Upper lobe of left lung (tissue), 6 donors: ENCODE results near the gene BRI3BP. TPM values are rescaled to one million over a fixed set of nuclear protein-coding genes. Genes with fewer than 3 reads are reported as not detected.
"Not testable (repeated sequence)": the region's sequence is repeated elsewhere in the genome, so short reads cannot be mapped to it uniquely, and the experiment has no call there.

Source experiments
- ATAC-seq, 2 donors: fragments of 200-7000 bp; cut with Tn5 transposase; one replicate each; pipeline ENCODE4 v1.9.1; 2022; ENCODE audit warnings: mild to moderate bottlenecking in 2 of 2, moderate library complexity in 2 of 2; ENCODE audit not compliant: low FRiP score in 2 of 2
- DNase-seq, 2 donors: peaks; one replicate each; pipeline ENCODE4 v3.0.0-alpha.2; 2019 to 2020
- H3K27ac ChIP-seq, 4 donors: fragments of 200-600 bp; sonication (generic); one replicate each; pipeline ENCODE4 v1.5.1; 2016 to 2019
- H3K27me3 ChIP-seq, 4 donors: fragments of 200-600 bp; sonication (generic); one replicate each; pipeline ENCODE4 v1.5.1; 2017 to 2019
- H3K36me3 ChIP-seq, 4 donors: fragments of 200-600 bp; sonication (generic); one replicate each; pipeline ENCODE4 v1.5.1; 2016 to 2019
- H3K4me1 ChIP-seq, 4 donors: fragments of 200-600 bp; sonication (generic); one replicate each; pipeline ENCODE4 v1.5.1; 2018 to 2019
- H3K4me3 ChIP-seq, 4 donors: fragments of 200-600 bp; sonication (generic); one replicate each; pipeline ENCODE4 v1.5.1; 2017 to 2019; ENCODE audit warnings: mild to moderate bottlenecking in 2 of 4, moderate library complexity in 1 of 4
- H3K9me3 ChIP-seq, 4 donors: fragments of 200-600 bp; sonication (generic); one replicate each; pipeline ENCODE4 v1.5.1; 2018 to 2019
- EP300 ChIP-seq, 4 donors: sonication (generic); formaldehyde crosslinking; IDR thresholded peaks; one replicate each; pipeline ENCODE4 v1.5.1; 2017; ENCODE audit warnings: antibody characterized with exemption in 4 of 4, control low read depth in 2 of 4
- POLR2A ChIP-seq, 4 donors: fragments of 450-650 bp; IDR thresholded peaks; one replicate each; pipeline ENCODE4 v1.5.1; 2016 to 2017; ENCODE audit warnings: antibody characterized with exemption in 4 of 4, mild to moderate bottlenecking in 2 of 4
- POLR2AphosphoS5 ChIP-seq, 2 donors: sonication (generic); formaldehyde crosslinking; IDR thresholded peaks; one replicate each; pipeline ENCODE4 v1.5.1; 2017; ENCODE audit warnings: antibody characterized with exemption in 2 of 2
- WGBS, 2 donors: methylation state at CpG; one replicate each; pipeline ENCODE4 v1.1.5; 2017 to 2018; 5-methylcytosine and 5-hydroxymethylcytosine counted together
- total RNA-seq, 6 donors: library from RNA; depleted of rRNA in 4 of 6; stranded (reverse); fragments of >200 nt in 4 of 6; gene quantifications; one replicate each; pipeline versions ENCODE4 v1.1.0 to v1.2.1, GENCODE V29; 2016 to 2021
- TF ChIP-seq, protein P1 (sequence below), 6 experiments: fragments of 450-650 bp in 4 of 6; fragments of 200-600 bp in 2 of 6; sonication (generic) in 2 of 6; IDR thresholded peaks; one replicate each; pipeline ENCODE4 v1.5.1; 2016 to 2019; ENCODE audit warnings: antibody characterized with exemption in 6 of 6
- donor health status: DM: no; HTN: no; CAD: no; lungs with moderate emphysema.
- donor health status: DM: no; HTN: yes; CAD: no; lungs with severe emphysema.

The BRI3BP gene
- total RNA-seq, 6 donors from 2014 or later = 3.1 to 8.5 (median 6.7) TPM

DNA sequence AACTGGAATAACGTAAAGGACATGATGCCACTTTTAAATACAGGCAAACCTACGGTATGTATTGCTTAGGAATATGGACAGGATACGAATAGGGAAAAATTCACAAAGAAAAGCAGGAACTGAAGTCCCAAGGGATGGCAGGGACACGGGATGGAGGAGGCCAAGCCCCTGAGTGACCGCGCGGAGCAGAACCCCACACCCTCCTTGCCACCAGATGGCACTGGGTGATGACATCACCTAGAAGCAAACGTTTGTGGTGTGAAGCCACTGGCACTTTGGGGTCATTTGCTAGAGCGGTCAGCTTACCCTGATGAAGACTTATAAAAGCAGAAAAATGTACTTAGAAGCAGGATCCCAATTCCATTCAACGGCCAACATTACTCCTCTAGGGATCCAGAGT, 13.9 kb upstream of the BRI3BP start:
- no peak for TF ChIP-seq POLR2AphosphoS5 (IDR thresholded peaks at IDR 0.05)
- no peak for TF ChIP-seq EP300 (IDR thresholded peaks at IDR 0.05)
- TF ChIP-seq POLR2A (IDR thresholded peaks at IDR 0.05) = no peak
- TF ChIP-seq, protein P1, sequence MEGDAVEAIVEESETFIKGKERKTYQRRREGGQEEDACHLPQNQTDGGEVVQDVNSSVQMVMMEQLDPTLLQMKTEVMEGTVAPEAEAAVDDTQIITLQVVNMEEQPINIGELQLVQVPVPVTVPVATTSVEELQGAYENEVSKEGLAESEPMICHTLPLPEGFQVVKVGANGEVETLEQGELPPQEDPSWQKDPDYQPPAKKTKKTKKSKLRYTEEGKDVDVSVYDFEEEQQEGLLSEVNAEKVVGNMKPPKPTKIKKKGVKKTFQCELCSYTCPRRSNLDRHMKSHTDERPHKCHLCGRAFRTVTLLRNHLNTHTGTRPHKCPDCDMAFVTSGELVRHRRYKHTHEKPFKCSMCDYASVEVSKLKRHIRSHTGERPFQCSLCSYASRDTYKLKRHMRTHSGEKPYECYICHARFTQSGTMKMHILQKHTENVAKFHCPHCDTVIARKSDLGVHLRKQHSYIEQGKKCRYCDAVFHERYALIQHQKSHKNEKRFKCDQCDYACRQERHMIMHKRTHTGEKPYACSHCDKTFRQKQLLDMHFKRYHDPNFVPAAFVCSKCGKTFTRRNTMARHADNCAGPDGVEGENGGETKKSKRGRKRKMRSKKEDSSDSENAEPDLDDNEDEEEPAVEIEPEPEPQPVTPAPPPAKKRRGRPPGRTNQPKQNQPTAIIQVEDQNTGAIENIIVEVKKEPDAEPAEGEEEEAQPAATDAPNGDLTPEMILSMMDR (IDR thresholded peaks at IDR 0.05) = no peak
- Histone ChIP-seq H3K4me1 (no peaks in the 10 kb centered on the region), H3K9me3 (no peaks in the 10 kb centered on the region), H3K36me3 (peaks cover 24 to 97% (median 79%) of the 10 kb centered on the region in 4 donors), H3K27me3 (no peaks in the 10 kb centered on the region), H3K27ac (no peak overlapping the region), H3K4me3 (no peak overlapping the region)
- DNase-seq = no peak
- WGBS, 2 donors = 81 to 85% methylated on average over 10 of the region's 10 CpGs
- no peak for ATAC-seq

DNA sequence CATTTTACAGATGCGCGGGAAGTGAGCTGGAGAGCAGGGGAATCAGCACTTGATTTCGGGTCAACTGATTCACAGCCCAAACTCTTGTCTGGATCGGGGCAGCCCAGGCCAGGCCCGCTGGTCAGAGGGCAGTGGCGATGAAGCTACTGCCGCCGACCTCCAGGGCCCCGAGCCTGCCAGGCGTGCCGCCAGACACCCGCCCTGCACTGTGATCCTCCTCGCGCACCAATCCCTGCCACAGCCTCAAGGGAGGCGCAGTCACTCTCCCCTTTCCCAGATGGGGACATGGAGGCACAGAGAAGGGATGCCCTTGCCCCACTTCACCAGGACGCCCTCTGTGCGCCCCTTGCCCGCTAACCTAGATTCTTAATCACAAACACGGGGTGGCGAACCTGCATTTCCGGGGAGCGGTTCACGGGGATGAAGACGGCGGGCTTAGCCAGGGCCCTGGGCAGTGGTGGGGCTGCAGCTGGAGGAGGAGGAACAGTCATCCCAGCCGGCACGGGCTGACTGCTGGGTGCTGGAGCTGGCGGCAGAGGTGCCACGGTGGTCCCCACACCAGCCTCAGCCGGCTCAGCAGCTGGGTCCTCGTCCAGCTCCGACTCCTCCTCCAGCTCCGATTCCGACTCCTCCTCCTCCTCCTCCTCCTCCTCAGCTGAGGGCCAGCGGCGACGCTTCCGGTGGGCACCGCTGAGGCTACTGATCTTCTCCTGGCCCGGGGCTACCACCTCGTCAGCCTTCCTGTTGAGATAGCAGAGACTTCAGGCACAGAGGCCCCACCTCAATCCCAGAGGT, 13.2 kb upstream of the BRI3BP start:
- Histone ChIP-seq H3K36me3 (peaks cover 20 to 97% (median 75%) of the 10 kb centered on the region in 4 donors), H3K4me1 (no peaks in the 10 kb centered on the region), H3K9me3 (no peaks in the 10 kb centered on the region), H3K27me3 (no peaks in the 10 kb centered on the region), H3K4me3 (no peak overlapping the region), H3K27ac (no peak overlapping the region)
- 91 to 95% methylated on average over 31 to 41 of the region's 41 CpGs for WGBS, 2 donors
- ATAC-seq = no peak
- TF ChIP-seq POLR2AphosphoS5 (IDR thresholded peaks at IDR 0.05) (no peak), EP300 (IDR thresholded peaks at IDR 0.05) (no peak), POLR2A (IDR thresholded peaks at IDR 0.05) (no peak)
- TF ChIP-seq, protein P1 (IDR thresholded peaks at IDR 0.05) = no peak
- DNase-seq = peak in 1 of 2 donors; percentile 79

DNA sequence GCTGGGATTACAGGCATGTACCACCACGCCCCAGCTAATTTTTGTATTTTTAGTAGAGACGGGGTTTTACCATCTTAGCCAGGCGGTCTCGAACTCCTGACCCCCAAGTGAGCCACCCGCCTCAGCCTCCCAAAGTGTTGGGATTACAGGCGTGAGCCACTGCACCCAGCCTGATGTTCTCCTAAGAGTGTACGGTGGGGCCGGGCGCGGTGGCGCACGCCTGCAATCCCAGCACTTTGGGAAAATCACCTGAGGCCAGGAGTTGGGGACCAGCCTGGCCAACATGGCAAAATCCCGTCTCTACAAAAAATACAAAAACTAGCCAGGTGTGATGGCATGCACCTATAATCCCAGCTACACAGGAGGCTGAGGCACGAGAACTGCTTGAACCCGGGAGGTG, 6.6 kb upstream of the BRI3BP start:
- not testable (repeated sequence) for DNase-seq, H3K9me3 ChIP-seq, H3K27ac ChIP-seq, ATAC-seq, H3K27me3 ChIP-seq, H3K4me3 ChIP-seq
- Histone ChIP-seq H3K36me3 (peaks cover 3 to 40% (median 23%) of the 10 kb centered on the region in 4 donors), H3K4me1 (peaks cover 7 to 20% (median 13%) of the 10 kb centered on the region in 4 donors)
- 93 to 98% methylated on average over 14 to 15 of the region's 15 CpGs for WGBS, 2 donors

DNA sequence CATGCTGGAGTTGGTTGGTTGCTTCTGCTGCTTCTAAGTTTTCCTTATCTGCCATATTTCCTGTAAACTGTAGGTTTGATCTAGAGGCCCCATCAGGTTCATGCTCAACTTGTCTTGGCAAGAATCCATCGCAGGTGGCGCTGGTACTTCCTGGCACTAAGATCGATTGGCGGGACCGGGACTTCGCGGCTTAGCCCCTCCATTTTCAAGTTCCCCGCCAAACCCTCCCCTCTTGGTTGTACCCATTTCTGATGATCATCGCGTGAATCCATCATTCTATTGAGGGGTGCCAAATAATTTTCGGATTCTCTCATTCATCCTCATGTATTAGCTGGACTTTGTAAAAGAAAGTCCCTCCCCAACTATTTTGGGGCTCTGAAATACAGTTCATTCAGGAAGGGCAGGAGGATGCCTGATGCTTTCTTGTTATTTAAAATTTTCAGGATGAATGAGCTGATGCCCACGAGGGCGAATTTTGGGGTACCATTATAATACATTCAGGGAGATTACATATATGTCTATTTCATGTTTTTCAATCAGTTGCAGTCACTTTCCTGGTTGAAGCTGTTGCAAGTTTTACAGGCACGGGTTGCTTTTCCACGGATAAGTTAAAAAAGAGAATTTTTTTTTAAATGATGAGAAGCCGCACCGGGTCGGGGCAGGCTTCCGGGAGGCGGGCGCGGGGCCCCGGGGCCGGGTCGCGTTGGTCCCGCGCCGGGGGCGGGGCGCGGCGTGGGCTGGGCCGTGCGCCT, 395 bp upstream of the BRI3BP start:
- H3K4me3 ChIP-seq = peak overlapping the region; percentile 2 to 95 (median 81)
- no peaks in the 10 kb centered on the region for H3K27me3 ChIP-seq
- H3K36me3 ChIP-seq = no peaks in the 10 kb centered on the region
- ATAC-seq (peak in 1 of 2 donors; percentile 83), DNase-seq (peak in 1 of 2 donors; percentile 67)
- H3K4me1 ChIP-seq = peaks cover 22 to 31% (median 26%) of the 10 kb centered on the region in 4 donors
- H3K9me3 ChIP-seq = no peaks in the 10 kb centered on the region
- TF ChIP-seq EP300 (IDR thresholded peaks at IDR 0.05) (no peak), POLR2AphosphoS5 (IDR thresholded peaks at IDR 0.05) (no peak)
- TF ChIP-seq, protein P1 (IDR thresholded peaks at IDR 0.05) = peak in 1 of 6 experiments; percentile 21
- WGBS, 2 donors = 0 to 1% methylated on average over 23 to 35 of the region's 35 CpGs
- H3K27ac ChIP-seq = peak overlapping the region in 1 of 4 donors; percentile 72

DNA sequence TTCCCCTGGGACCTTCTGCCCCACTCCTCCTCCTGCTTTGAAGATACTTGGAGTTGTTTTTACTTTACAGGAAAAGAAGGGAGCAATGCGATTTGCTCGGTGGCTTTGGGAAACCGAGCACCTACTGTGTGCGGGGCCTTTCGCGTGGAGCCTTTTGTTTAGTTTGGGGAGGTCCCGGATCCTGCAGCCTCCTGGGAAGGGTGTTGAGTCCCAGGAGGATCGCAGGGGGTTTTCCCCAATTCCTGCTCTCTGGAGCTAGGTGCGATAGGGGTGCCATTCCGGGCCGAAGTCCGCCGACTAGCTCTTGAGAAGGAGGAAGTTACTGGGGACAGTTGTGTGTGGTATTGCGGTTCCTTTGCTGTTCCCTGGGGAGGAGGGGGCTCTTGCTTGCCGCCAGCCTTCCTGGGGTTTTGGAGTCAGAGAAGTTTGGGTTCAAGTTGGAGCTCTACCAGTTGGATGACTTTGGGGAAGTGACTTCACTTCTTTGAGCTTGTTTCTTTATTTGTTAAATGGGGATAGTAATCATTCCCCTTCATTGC, 1.1 kb downstream of the BRI3BP start:
- Histone ChIP-seq H3K27me3 (no peaks in the 10 kb centered on the region), H3K9me3 (no peaks in the 10 kb centered on the region), H3K36me3 (no peaks in the 10 kb centered on the region), H3K4me3 (peak overlapping the region; percentile 70 to 95 (median 81)), H3K4me1 (peaks cover 15 to 24% (median 21%) of the 10 kb centered on the region in 4 donors), H3K27ac (peak overlapping the region in 1 of 4 donors; percentile 72)
- DNase-seq (peak in 1 of 2 donors; percentile 37), ATAC-seq (peak in 1 of 2 donors; percentile 40)
- 0 to 13% methylated on average over 7 to 15 of the region's 15 CpGs for WGBS, 2 donors
- TF ChIP-seq POLR2AphosphoS5 (IDR thresholded peaks at IDR 0.05) = no peak
- TF ChIP-seq EP300 (IDR thresholded peaks at IDR 0.05) = no peak
- TF ChIP-seq, protein P1 (IDR thresholded peaks at IDR 0.05) = no peak
- TF ChIP-seq POLR2A (IDR thresholded peaks at IDR 0.05) = no peak
